ENCODE data around the gene MOXD1. TPM values are rescaled to one million over a fixed set of nuclear protein-coding genes. Genes with fewer than 3 reads are reported as not detected.

MOXD1 gene
- 1.3 to 2.7 TPM (median 1.5 TPM) in 5 replicates for total RNA-seq (2022; extraction: Qiagen RNA extraction)

GRCh38 chr6:132400883-132401617 is at the start of gene MOXD1:
MOXD1 (minus strand) TSS chr6:132401475; CDS start chr6:132401426, 49 bp downstream.

Other genes starting within 250 kb of the MOXD1 start
- gene STX7, start 111.6 kb upstream of the MOXD1 start, total RNA-seq (2022; extraction: Qiagen RNA extraction), result 17.8 to 26.8 TPM (median 22.9 TPM) in 5 replicates
- gene TAAR9, start 136.8 kb upstream of the MOXD1 start, total RNA-seq (2022; extraction: Qiagen RNA extraction), result not detected in 5 replicates
- not detected in 5 replicates for gene TAAR8, start 151.2 kb upstream of the MOXD1 start, total RNA-seq (2022; extraction: Qiagen RNA extraction)
- gene TAAR6, start 168.8 kb upstream of the MOXD1 start, total RNA-seq (2022; extraction: Qiagen RNA extraction), result not detected in 5 replicates
- gene TAAR5, start 188.3 kb upstream of the MOXD1 start, total RNA-seq (2022; extraction: Qiagen RNA extraction), result not detected in 5 replicates
- gene TAAR2, start 222.8 kb upstream of the MOXD1 start, total RNA-seq (2022; extraction: Qiagen RNA extraction), result not detected in 5 replicates